ENCODE measurements around the gene VPS33B.
"Not testable (repeated sequence)": the region's sequence is repeated elsewhere in the genome, so short reads cannot be mapped to it uniquely, and the experiment has no call there.

The VPS33B gene

DNA sequence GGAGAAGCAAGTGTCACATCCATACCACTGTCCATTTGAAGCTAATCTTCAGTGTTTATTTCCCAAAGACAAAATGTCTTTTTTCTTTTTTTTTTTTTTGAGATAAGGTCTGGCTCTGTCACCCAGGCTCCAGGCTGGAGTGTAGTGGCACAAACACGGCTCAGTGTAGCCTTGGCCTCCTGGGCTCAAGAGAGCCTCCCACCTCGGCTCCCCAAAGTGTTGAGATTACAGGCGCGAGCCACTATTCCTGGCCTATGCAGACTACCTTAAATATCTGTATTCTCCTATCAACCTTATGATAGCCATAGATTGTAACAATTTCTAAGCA, 27.7 kb upstream of the VPS33B start:
- Mint-ChIP-seq H3K27me3 (ENCODE audit: low read depth, poor library complexity) (peaks cover 58% of the 10 kb centered on the region), H3K9me3 (no peaks in the 10 kb centered on the region), H3K36me3 (ENCODE audit: low read depth) (no peaks in the 10 kb centered on the region), H3K27ac (no peak overlapping the region), H3K4me3 (no peak overlapping the region), H3K4me1 (no peaks in the 10 kb centered on the region)
- DNase-seq = no peak
- TF ChIP-seq, protein P1, sequence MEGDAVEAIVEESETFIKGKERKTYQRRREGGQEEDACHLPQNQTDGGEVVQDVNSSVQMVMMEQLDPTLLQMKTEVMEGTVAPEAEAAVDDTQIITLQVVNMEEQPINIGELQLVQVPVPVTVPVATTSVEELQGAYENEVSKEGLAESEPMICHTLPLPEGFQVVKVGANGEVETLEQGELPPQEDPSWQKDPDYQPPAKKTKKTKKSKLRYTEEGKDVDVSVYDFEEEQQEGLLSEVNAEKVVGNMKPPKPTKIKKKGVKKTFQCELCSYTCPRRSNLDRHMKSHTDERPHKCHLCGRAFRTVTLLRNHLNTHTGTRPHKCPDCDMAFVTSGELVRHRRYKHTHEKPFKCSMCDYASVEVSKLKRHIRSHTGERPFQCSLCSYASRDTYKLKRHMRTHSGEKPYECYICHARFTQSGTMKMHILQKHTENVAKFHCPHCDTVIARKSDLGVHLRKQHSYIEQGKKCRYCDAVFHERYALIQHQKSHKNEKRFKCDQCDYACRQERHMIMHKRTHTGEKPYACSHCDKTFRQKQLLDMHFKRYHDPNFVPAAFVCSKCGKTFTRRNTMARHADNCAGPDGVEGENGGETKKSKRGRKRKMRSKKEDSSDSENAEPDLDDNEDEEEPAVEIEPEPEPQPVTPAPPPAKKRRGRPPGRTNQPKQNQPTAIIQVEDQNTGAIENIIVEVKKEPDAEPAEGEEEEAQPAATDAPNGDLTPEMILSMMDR (IDR thresholded peaks at IDR 0.05) = no peak

DNA sequence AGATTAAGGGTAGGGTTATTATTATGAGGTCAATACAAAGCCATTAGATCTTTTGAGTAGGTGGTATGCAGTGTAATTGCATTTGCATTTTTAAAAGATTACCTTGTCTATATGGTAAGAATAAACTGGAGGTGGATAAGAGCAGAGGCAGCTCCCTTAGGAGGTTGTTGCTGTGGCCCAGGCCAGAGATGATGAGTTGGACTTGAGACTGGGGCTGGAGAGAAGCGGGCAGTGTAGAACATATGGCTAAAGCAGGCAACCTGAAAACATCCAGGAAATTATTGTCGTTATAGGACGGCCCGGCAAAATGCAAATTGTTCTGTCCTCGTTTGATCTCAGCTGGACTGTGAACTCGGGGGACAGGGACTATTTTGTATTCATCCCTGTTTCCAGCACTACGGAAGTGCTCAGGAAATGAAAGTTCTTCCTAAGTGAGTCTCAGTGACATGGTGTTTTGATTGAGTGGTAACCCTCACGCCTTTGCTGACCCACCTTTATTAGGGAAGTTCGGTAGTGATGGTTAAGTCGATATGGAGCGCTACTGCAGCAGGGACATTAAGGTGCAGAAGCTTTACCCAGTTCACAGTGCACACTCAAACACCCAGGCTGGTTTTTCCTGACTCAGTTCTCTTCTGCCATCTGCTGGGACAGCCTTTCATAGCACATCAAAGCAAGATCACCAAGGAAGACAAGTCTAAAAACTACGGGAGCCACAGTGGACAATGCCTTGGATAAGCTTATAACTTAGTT, 27.2 kb upstream of the VPS33B start:
- Mint-ChIP-seq H3K9me3 (no peaks in the 10 kb centered on the region), H3K27me3 (ENCODE audit: low read depth, poor library complexity) (peaks cover 53% of the 10 kb centered on the region), H3K27ac (no peak overlapping the region), H3K4me1 (no peaks in the 10 kb centered on the region), H3K4me3 (no peak overlapping the region), H3K36me3 (ENCODE audit: low read depth) (no peaks in the 10 kb centered on the region)
- TF ChIP-seq, protein P1 (IDR thresholded peaks at IDR 0.05) = peak; percentile 54
- DNase-seq = peak; percentile 51

GRCh38 chr15:91047545-91048199, 25.3 kb upstream of the VPS33B start:
- no peaks in the 10 kb centered on the region for H3K4me1 Mint-ChIP-seq
- no peak overlapping the region for H3K4me3 Mint-ChIP-seq
- H3K36me3 Mint-ChIP-seq (ENCODE audit: low read depth) = no peaks in the 10 kb centered on the region
- DNase-seq = no peak
- peaks cover 39% of the 10 kb centered on the region for H3K27me3 Mint-ChIP-seq (ENCODE audit: low read depth, poor library complexity)
- H3K9me3 Mint-ChIP-seq = no peaks in the 10 kb centered on the region
- H3K27ac Mint-ChIP-seq = no peak overlapping the region
- TF ChIP-seq, protein P1 (IDR thresholded peaks at IDR 0.05) = no peak

DNA sequence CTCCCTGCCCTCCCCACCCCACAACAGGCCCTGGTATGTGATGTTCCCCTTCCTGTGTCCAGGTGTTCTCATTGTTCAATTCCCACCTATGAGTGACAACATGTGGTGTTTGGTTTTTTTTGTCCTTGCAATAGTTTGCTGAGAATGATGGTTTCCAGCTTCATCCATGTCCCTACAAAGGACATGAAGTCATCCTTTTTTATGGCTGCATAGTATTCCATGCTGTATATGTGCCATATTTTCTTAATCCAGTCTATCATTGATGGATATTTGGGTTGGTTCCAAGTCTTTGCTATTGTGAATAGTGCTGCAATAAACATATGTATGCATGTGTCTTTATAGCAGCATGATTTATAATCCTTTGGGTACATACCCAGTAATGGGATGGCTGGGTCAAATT, 23.7 kb upstream of the VPS33B start:
- not testable (repeated sequence) for DNase-seq; H3K4me3 Mint-ChIP-seq; H3K36me3 Mint-ChIP-seq (ENCODE audit: low read depth); H3K27ac Mint-ChIP-seq; H3K4me1 Mint-ChIP-seq; H3K9me3 Mint-ChIP-seq
- H3K27me3 Mint-ChIP-seq (ENCODE audit: low read depth, poor library complexity) = peaks cover 35% of the 10 kb centered on the region

DNA sequence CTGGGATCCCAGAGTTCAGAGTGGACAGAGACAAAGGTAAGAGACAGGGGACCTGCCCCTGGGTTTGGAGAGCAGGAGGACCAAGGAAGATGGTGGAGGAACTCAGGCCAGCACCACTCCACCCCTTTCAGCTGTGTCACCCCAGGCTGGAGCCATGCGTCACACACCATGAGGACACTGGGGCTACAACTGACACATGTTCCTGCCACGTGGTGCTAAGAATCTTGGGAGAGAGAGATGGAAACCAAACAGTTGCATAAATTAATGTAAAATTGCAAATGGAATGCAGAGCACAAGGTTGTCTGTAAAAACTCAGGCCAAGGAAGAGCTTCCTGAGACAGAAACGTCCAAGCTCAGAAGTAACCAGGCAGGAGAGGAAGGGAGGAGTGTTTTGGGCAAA, 22.7 kb upstream of the VPS33B start:
- H3K9me3 Mint-ChIP-seq = no peaks in the 10 kb centered on the region
- no peak for DNase-seq
- TF ChIP-seq, protein P1 (IDR thresholded peaks at IDR 0.05) = no peak
- no peak overlapping the region for H3K4me3 Mint-ChIP-seq
- H3K27ac Mint-ChIP-seq = no peak overlapping the region
- peaks cover 40% of the 10 kb centered on the region for H3K27me3 Mint-ChIP-seq (ENCODE audit: low read depth, poor library complexity)
- no peaks in the 10 kb centered on the region for H3K36me3 Mint-ChIP-seq (ENCODE audit: low read depth)
- no peaks in the 10 kb centered on the region for H3K4me1 Mint-ChIP-seq

GRCh38 chr15:91043202-91043874, 20.9 kb upstream of the VPS33B start:
- Mint-ChIP-seq H3K27me3 (ENCODE audit: low read depth, poor library complexity) (peaks cover 39% of the 10 kb centered on the region), H3K9me3 (no peaks in the 10 kb centered on the region), H3K4me1 (no peaks in the 10 kb centered on the region), H3K27ac (no peak overlapping the region), H3K36me3 (ENCODE audit: low read depth) (no peaks in the 10 kb centered on the region), H3K4me3 (no peak overlapping the region)
- no peak for DNase-seq
- TF ChIP-seq, protein P1 (IDR thresholded peaks at IDR 0.05) = no peak
